Central memory CD4-positive, alpha-beta T cell (primary cell): ENCODE results near the gene NEURL4.
"Not testable (repeated sequence)": the region's sequence is repeated elsewhere in the genome, so short reads cannot be mapped to it uniquely, and the experiment has no call there.

Source experiments
- DNase-seq: peaks from one replicate; pipeline ENCODE4 v3.0.0; 2022

Gene NEURL4

GRCh38 chr17:7346761-7347614, 17.9 kb upstream of the NEURL4 start:
- no peak for DNase-seq

DNA sequence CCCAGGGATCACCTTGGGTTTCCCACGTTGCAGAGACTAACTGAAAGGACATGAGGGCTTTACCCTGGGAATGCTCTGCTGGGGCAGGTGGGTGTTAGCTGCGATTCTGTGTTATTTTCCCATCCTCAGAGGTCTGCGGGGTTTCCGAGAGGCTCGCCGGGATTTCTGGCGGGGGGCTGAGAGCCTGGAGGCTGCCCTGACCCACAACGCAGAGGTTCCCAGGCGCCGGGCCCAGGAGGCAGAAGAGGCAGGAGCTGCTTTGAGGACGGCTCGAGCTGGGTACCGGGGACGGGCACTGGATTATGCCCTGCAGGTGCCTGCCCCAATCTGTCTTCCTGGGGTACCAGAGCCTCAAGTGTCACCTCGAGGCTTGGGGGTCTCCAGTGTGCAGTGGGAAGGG, 14.1 kb upstream of the NEURL4 start:
- no peak for DNase-seq

DNA sequence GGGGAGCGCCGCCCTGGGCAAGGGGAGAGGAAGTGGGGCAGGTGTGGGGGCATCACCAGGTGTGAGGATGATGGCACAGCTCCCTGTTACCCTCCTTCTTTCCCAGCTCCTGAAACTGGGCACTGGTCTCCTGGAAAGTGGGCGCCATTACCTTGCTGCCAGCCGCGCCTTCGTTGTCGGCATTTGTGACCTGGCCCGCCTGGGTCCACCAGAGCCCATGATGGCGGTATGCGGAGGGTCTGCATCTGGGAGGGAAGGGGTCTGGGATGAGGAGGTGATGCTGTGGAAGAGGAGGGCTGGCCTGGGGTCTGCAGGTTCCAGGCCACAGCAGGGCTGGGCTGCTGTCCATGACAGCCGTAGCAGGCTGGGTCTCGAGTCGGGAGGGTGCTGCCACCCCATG, 12.7 kb upstream of the NEURL4 start:
- no peak for DNase-seq

DNA sequence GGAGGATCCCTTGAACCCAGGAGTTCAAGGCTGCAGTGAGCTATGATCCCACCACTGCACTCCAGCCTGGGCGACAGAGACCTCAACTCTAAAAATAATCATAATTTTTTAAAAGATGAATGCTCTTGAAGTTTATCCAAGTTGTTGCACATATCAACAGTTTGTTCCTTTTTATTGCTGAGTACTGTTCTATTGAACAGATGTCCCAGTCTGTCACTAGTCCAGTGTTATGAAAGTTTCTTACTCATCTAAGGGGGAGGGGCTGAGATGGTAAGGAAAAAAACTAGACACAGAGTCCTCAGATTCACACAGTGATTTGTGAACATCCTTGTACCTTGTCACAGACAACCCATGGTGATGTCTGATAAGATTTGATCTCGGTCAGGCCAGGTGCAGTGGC, 11.0 kb upstream of the NEURL4 start:
- no peak for DNase-seq

GRCh38 chr17:7337600-7337999, 8.5 kb upstream of the NEURL4 start:
- DNase-seq, result not testable (repeated sequence)

- DNase-seq, result peak; percentile 78
These were observed 7.4 kb upstream of the NEURL4 start, which contains the start of gene ACAP1 for GRCh38 chr17:7336240-7337175. TSS of gene ACAP1 (plus strand) at chr17:7336529. CDS start at chr17:7336735, 206 bp downstream.

- not testable (repeated sequence) for DNase-seq
These were observed 6.6 kb upstream of the NEURL4 start for GRCh38 chr17:7335765-7336164.

DNA sequence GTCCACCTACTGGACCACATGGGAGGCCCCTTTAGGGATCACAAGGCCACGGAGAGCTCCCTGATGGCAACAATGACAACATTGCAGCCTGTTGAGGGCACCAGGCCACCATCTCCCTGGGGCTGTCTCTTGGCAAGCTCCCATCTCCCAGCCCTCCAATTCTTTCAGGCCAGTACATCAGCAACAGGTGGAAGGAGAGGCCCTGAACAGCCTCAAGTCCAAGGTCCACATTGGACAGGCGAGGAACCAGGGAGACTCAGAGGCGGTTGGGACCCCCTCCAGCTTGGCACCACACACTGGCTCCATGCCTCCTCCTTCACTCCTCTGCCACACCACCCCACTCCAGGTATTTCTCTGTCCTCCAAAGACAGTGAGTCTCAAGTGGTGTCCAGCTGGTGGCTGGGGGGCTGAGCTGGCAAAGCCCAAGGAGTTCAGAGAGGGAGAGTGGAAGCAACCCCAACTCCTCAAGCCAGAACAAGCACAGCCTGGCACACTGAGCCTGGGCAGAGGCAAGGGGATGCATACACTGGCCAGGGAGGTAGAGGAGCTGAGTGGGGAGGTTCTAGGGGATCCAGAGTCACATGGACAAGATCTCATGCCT, 5.9 kb upstream of the NEURL4 start:
- DNase-seq, result no peak

- peak; percentile 71 for DNase-seq
These were observed 3.5 kb upstream of the NEURL4 start for GRCh38 chr17:7332600-7333069.

GRCh38 chr17:7332111-7332510, 3.0 kb upstream of the NEURL4 start:
- DNase-seq, result no peak

DNA sequence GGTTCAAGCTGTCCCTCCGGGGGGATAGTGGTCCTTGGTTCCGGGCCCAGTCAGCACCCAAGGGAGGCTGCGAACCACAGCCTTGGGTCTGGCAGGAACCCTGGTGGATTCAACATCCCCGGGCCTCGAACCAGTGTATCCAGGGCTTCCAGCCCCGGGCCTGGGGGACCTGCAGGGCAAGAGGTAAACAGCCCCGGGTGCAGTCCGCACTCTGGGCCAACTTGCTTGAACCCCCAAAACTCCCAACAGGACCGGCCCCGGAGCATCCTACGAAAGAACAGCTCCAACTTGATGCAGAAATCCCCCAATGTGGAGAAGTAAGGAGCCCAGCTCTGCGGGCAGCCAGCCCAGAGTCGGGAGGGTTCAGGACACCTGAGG, 1.5 kb upstream of the NEURL4 start:
- no peak for DNase-seq

GRCh38 chr17:7329997-7330637, 982 bp upstream of the NEURL4 start:
- peak; percentile 81 for DNase-seq

- peak; percentile 97 for DNase-seq
These were observed 350 bp upstream of the NEURL4 start for GRCh38 chr17:7329374-7329996.

- no peak for DNase-seq
These were observed 1.1 kb downstream of the NEURL4 start for GRCh38 chr17:7328009-7328408.

DNA sequence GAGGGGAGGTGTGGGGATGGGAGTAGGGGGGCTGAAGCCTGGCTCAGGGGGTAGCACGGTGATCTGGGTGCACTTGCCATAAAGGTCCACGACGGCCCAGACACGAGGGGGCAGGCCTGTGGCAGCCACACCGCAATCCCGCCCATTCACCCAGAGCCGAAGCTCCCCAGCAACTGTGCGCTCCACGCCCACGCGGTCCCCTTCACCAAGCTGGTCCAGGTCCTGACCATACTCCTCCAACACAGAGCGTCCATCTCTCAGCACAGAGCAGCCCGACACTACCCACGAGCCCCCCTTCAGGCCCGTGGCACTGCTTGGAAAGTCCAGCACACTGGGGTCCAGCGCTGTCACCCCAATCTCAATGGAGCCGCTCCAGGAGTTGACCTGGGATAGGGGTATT, 1.6 kb downstream of the NEURL4 start:
- no peak for DNase-seq

DNA sequence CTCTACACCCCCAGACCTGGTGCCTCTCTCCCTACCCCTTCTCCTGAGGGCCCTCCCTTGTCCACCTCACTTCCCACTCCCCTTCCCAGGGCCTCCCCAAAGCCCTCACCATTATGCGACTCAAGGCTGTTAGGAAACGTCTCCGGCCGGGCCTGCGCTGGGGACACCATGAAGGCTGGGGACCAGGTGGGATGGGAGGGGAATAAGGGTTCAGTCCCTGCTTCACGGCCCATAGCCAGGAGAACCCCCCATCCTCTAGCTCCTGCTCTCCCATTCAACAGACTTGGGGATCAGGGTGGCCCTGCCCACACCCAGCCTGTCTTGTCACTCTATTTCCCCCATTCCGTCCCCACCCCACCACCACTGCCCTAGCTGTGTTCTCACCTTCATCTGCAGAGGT, 2.1 kb downstream of the NEURL4 start:
- DNase-seq, result no peak

DNA sequence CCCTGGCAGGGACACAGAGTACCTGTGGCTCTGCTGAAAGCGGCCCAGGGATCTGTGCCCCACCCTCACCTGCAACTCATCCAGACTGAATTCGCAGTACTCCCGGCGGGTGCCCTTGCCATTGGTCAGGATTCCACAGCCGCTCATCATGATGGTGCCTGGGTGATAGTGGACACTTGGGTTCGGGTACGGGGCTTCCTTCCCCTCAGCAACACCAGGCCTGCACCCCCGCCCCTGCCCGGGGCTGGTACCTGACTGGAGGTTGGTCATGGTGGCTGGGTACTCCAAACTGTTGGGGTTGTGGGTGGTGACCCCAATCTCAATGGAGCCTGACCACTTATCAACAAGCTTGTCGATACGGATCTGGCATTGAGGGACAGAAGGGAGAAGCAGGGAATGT, 2.9 kb downstream of the NEURL4 start:
- no peak for DNase-seq

GRCh38 chr17:7325031-7325528, 4.1 kb downstream of the NEURL4 start:
- DNase-seq, result no peak

DNA sequence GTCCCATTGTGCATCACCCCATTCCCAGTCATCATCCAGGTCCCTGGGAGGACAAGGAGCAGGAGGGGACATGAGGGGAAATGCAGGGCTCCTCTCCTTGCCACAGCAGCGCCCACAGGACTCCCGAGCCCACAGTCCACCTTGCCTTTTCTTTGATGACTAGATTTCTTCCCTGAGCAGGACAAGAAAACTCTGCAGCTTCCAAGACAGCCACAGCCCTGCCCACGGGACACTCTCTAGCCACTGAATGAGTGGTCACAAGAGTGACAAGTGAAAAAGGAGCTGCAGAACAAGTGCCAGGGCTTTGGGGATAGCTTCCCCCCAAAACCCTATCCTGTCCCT, 4.7 kb downstream of the NEURL4 start:
- no peak for DNase-seq

DNA sequence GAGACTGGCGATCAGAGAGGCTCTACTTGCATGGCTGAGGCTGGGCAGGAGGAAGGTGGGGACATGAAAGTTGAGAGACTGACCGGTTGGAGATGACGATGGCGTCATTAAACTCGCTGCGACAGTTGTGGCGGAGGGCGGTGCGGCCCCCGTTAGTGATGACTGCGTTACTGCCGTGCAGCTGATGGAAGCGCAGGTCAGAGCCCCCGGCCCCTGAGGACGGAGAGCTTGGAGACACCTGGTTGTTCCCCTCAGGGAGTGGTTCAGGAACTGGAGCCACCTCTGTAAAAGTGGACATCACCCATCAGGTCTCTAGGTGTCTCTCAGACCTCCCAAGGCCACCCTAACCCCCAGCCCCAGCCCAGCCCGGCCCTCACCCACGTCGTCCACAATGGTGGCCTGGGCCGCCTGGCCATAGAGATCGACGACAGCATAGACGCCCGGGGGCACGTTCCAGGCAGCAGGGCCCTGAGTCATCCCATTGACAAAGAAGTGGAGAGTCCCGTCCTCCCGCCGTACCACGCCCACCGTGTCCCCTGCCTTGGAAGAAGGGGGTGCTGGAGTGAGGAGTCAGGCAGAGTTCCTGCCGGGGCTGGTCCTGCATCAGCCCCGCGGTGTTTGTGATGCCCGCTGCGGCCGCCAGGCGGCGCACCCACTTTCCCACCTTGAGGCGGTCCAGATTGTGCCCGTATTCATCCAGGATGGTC, 5.3 kb downstream of the NEURL4 start:
- peak; percentile 55 for DNase-seq

GRCh38 chr17:7322520-7323194, 6.5 kb downstream of the NEURL4 start:
- DNase-seq, result no peak
